ENCODE data around the gene COPA.

Gene COPA

DNA sequence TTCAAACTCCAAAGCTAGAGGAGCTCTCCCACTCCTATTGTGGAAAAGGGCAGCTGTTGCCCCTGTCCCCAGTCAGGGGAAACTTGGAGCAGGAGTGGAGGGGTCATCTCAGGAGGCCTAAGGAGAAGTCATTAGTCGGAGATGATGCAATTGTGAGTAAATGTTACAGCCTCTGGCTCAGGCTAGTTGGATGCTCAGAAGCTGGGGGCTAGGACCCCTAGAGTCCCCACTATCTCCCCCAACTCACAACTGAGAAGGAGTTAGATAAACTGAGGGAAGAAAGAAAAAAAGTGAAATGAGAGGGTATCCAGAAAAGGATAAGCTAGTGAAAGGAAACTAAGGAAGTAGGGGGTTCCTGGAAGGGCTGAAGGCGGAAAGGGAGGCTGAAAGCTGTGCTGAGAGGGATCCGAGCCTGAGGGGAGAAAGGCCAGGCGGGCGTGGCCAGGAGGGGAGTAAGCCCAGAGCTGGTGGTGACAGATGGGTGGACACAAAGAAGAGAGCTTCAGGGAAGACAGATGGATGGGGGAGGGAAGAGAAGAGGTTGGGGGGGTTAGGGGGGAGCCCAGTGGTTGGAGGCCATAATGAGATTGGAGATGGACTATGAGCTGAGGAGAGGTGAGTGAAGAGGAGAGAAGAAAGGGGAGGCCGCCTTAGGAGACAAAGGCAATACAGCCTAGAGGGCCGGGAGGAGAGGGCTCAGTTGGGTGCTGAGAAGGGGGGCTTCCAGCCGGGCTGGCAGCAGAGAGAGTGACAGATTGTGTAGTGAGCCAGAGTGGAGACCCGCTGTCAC, 19.3 kb upstream of the COPA start:
- no peak for DNase-seq (ENCODE audit: low spot score)

DNA sequence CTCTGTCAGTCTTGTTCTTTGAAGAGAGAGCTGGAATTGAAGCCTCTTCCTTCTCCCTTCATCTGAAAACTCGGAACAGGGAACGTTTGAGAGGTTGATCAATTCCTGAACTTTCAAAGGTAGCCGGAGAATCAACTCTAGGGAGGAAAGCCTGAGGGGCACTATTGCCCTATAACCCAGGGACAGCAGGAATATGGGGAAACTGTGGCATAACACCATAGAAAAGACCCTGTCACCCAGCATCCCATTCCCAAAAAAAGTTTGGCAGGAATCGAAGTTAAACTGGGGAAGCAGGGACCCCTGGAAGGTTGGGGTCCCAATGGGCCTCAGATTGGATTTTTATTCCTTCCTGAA, 18.7 kb upstream of the COPA start:
- no peak for DNase-seq (ENCODE audit: low spot score)

GRCh38 chr1:160361199-160361598, 18.1 kb upstream of the COPA start:
- DNase-seq (ENCODE audit: low spot score) = no peak

GRCh38 chr1:160360227-160360695, 17.2 kb upstream of the COPA start:
- no peak for DNase-seq (ENCODE audit: low spot score)

- DNase-seq (ENCODE audit: low spot score) = no peak
These were observed 16.6 kb upstream of the COPA start for GRCh38 chr1:160359559-160360226.

GRCh38 chr1:160358073-160358472, 15.0 kb upstream of the COPA start:
- DNase-seq (ENCODE audit: low spot score) = no peak

DNA sequence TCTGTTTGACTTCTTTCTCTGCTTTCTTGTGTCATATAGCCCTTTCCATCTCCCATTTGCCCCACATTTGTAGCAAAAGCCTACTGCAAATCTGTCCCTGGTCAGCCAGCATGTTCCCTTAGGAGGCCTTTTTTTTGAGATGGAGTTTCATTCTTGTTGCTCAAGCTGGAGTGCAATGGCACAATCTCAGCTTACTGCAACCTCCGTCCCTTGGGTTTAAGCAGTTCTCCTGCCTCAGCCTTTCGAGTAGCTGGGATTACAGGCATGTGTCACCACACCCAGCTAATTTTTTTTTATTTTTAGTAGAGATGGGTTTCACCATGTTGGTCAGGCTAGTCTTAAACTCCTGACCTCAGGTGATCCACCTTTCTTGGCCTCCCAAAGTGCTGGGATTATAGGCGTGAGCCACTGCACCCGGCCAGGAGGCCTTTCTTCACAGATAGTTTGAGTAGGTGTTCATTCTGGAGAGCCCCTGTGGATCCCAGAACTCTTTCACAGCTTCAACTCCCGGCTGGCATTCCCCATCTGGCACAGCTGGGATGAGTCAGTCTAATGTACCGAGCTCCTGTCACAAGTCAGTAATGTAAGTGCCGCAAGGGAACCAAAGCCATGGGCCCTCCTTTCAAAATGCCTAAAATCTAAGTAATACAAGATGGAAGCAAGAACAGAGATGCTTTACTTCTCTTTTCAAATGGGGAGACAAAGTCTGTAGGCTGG, 14.4 kb upstream of the COPA start:
- no peak for DNase-seq (ENCODE audit: low spot score)

DNA sequence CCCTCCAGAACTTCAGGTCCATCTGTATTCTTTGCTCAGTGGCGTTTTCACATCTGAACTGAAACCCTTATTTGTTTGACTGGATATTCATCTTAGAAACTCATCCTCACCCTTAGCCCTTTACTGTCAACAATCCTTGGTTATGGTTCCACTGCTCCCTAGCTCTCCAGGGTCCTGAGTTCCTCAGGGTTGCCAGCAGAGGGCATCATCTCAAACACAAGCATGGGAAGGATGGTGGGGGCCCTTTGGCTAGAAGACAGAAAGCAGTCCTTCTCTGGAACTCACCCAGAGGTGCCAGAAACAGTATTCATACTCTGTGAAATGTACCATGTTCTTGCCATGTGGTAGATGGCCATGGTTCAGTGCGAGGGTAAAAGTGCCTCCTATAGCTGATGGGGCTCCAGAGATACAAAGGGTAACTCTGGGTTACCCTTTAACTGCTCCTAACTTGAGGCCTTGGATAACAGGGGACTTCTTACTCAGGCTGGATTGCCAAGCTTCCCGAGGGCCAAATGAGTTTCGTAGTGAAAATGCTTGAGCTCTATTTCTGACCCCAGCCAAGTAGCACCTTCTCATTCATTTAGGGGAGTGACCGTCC, 11.4 kb upstream of the COPA start:
- no peak for DNase-seq (ENCODE audit: low spot score)

GRCh38 chr1:160353223-160353622, 10.2 kb upstream of the COPA start:
- DNase-seq (ENCODE audit: low spot score) = no peak

DNA sequence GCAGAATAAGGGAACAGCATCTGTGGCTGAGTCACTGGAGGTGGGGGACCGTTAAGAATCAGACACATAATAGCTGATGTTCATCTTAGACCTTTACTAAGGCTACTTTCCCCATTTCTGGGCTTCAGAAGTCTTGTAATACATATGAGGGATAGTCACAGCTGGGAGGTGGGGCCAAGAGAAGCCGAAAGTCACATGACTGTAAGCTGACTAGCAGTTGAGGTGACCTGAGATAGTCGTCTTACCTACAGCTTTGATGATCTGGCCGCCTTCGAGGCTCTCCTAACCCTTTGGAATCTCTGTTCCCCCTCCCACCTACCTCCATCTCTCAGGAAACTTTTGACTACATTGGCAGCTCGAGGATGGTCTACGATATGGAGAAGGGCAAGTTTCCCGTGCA, 9.5 kb upstream of the COPA start:
- DNase-seq (ENCODE audit: low spot score) = no peak

DNA sequence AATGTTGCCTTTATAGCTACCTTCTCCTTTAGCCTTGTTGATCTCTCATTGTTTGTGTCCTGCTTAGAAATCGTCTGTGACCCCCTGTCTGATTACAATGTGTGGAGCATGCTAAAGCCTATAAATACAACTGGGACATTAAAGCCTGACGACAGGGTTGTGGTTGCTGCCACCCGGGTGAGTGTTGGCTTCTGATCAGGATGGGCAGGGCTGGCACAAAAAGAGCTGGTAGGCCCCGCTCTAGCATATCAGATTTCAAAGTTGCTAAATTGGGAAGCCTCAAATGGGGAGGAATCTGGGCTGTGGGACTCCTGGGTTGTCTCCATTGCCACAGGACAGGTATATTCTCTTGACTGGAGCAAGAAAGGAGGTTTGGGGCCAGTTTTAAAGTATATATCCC, 8.6 kb upstream of the COPA start:
- DNase-seq (ENCODE audit: low spot score) = no peak

- DNase-seq (ENCODE audit: low spot score) = no peak
These were observed 3.9 kb upstream of the COPA start for GRCh38 chr1:160346958-160347357.

DNA sequence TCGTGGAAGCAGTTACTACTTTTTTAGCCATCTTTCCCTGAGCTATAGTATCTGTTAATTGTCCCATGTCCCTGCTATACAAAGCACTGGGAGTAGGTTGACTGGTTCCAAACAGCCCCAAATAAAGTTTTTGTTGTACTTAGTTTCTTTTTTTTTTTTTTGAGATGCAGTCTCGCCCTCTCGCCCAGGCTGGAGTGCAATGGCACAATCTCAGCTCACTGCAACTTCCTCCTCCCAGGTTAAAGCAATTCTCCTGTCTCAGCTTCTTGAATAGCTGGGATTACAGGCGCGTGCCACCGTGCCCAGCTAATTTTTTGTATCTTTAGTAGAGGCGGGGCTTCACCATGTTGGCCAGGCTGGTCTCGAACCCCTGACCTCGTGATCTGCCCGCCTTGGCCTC, 3.4 kb upstream of the COPA start:
- no peak for DNase-seq (ENCODE audit: low spot score)

- DNase-seq (ENCODE audit: low spot score) = no peak
These were observed 1.9 kb upstream of the COPA start for GRCh38 chr1:160344936-160345335.

GRCh38 chr1:160344241-160344640, 1.2 kb upstream of the COPA start:
- DNase-seq (ENCODE audit: low spot score) = no peak

- DNase-seq (ENCODE audit: low spot score) = no peak
These were observed 524 bp downstream of the COPA start for GRCh38 chr1:160342526-160342925.

DNA sequence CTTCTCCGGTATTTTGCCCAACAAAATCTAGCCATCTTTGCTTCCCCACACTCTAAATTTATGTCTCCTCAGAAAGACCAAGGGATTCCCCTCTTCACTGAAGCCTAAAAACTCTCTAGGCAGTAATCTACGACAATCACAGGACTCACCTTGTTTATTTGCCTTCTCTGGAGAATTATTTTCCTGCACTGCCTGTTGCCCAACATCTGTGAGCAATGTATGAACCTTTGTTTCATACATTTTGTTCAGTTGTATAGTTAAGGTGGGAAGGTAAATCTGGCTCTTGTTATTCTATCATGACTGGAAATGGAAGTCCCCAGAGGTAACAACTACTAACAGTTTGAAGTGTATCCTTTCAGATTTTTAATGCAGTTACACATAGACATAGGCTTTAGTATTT, 2.2 kb downstream of the COPA start:
- DNase-seq (ENCODE audit: low spot score) = no peak

DNA sequence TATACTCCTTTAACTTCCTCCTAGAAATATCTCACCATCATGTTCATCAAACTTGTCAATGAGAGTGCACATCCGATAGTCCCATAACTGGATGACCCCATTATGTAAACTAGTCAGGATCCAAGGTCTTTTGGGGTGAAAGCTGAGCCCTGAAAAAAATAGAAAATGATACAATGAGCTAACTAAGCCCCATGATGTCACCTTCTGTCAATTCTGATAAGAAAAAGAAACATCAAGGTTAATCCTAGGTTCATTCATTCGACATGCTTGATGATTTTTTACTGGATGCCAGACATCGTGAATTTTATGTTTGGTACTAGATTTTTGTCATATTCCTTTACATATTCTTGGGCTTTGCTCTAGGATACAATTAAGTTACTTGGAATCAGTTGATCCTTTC, 2.9 kb downstream of the COPA start:
- DNase-seq (ENCODE audit: low spot score) = no peak

- DNase-seq (ENCODE audit: low spot score) = no peak
These were observed 4.5 kb downstream of the COPA start for GRCh38 chr1:160338580-160338979.

- DNase-seq (ENCODE audit: low spot score) = no peak
These were observed 10.5 kb downstream of the COPA start for GRCh38 chr1:160332516-160332915.

GRCh38 chr1:160330119-160330518, 12.9 kb downstream of the COPA start:
- DNase-seq (ENCODE audit: low spot score) = no peak

GRCh38 chr1:160328184-160328583, 14.9 kb downstream of the COPA start:
- no peak for DNase-seq (ENCODE audit: low spot score)

DNA sequence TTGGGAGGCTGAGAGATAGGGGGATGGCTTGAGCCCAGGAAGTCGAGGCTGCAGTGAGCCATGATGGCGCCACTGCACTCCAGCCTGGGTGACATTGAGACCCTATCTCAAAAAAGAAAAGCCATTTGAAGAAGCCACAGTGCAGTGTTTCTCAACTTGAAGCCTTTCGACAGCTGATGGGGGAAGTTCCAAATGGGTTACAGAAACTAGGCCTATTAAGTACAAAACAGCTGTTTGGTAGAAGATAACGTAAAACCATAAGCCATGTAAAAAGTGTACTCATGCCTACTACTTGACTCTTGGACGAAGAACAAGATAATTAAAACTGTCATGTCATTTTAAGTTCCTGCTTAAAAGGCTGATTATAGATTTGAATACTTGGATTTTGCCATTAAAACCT, 16.6 kb downstream of the COPA start:
- DNase-seq (ENCODE audit: low spot score) = no peak
